Uterus (tissue), 4 donors: ENCODE data around the gene CLDN24. TPM values are rescaled to one million over a fixed set of nuclear protein-coding genes. Genes with fewer than 3 reads are reported as not detected.

Experiments used
- DNase-seq, 2 donors: peaks; one replicate each; pipeline ENCODE4 v3.0.0-alpha.2; 2019 to 2020
- H3K27ac ChIP-seq, 2 donors: fragments of 200-600 bp; sonication (generic); 1 replicate in 1 of 2; 2 replicates in 1 of 2; pipeline ENCODE4 v1.5.1; 2016 to 2018
- H3K27me3 ChIP-seq, 2 donors: fragments of 200-600 bp; sonication (generic); one replicate each; pipeline ENCODE4 v1.5.1; 2018 to 2019; ENCODE audit warnings: control low read depth in 1 of 2
- H3K36me3 ChIP-seq, 2 donors: fragments of 200-600 bp; sonication (generic); one replicate each; pipeline ENCODE4 v1.5.1; 2019; ENCODE audit warnings: control low read depth in 1 of 2
- H3K4me1 ChIP-seq, 2 donors: fragments of 200-600 bp; sonication (generic); one replicate each; pipeline ENCODE4 v1.5.1; 2018 to 2019; ENCODE audit warnings: control low read depth in 1 of 2
- H3K4me3 ChIP-seq, 2 donors: fragments of 200-600 bp; sonication (generic); 1 replicate in 1 of 2; 2 replicates in 1 of 2; pipeline ENCODE4 v1.5.1; 2018 to 2019; ENCODE audit warnings: mild to moderate bottlenecking in 1 of 2
- H3K9me3 ChIP-seq, 2 donors: fragments of 200-600 bp; sonication (generic); one replicate each; pipeline ENCODE4 v1.5.1; 2019; ENCODE audit warnings: control low read depth in 1 of 2
- CTCF ChIP-seq, 4 experiments: fragments of 200-600 bp in 2 of 4; fragments of 450-650 bp in 2 of 4; sonication (generic) in 2 of 4; IDR thresholded peaks; one replicate each; pipeline ENCODE4 v1.5.1; 2016 to 2019; ENCODE audit warnings: antibody characterized with exemption in 4 of 4, mild to moderate bottlenecking in 2 of 4, moderate library complexity in 1 of 4
- POLR2A ChIP-seq, 2 donors: fragments of 450-650 bp; IDR thresholded peaks; one replicate each; pipeline ENCODE4 v1.6.1; 2016; ENCODE audit warnings: antibody characterized with exemption in 2 of 2, mild to moderate bottlenecking in 1 of 2, moderate library complexity in 1 of 2
- intact Hi-C: fragments of 100-400 bp; cut with DNase I; formaldehyde crosslinking; loops from one replicate; pipeline ENCODE4 v1.15.1; 2023; ENCODE audit warnings: low total_unique reads
- total RNA-seq, 4 donors: library from RNA; depleted of rRNA in 3 of 4; stranded (reverse); fragments of >200 nt in 3 of 4; gene quantifications; one replicate each; pipeline versions ENCODE4 v1.1.0 to v1.2.4, GENCODE V29; 2014 to 2023
- donor health status: DM: yes; HTN: yes; CAD: no.

The CLDN24 gene
- total RNA-seq, 4 donors from 2014 or later, result not detected

- Histone ChIP-seq H3K4me3 (no peak overlapping the region), H3K36me3 (no peaks in the 10 kb centered on the region), H3K27me3 (no peaks in the 10 kb centered on the region), H3K27ac (no peak overlapping the region), H3K9me3 (no peaks in the 10 kb centered on the region), H3K4me1 (no peaks in the 10 kb centered on the region)
- no peak for TF ChIP-seq CTCF (IDR thresholded peaks at IDR 0.05)
- TF ChIP-seq POLR2A (IDR thresholded peaks at IDR 0.05), result no peak
- intact Hi-C loops, result no loop called here
- DNase-seq, result no peak
These were observed 20.6 kb upstream of the CLDN24 start for GRCh38 chr4:183342541-183343533.

GRCh38 chr4:183337833-183338232, 15.6 kb upstream of the CLDN24 start:
- no peaks in the 10 kb centered on the region for H3K9me3 ChIP-seq
- H3K4me1 ChIP-seq, result no peaks in the 10 kb centered on the region
- no peaks in the 10 kb centered on the region for H3K27me3 ChIP-seq
- intact Hi-C loops, result no loop called here
- no peak for DNase-seq
- no peak overlapping the region for H3K4me3 ChIP-seq
- H3K36me3 ChIP-seq, result no peaks in the 10 kb centered on the region
- H3K27ac ChIP-seq, result no peak overlapping the region
- TF ChIP-seq CTCF (IDR thresholded peaks at IDR 0.05), result no peak
- no peak for TF ChIP-seq POLR2A (IDR thresholded peaks at IDR 0.05)

GRCh38 chr4:183337349-183337748, 15.1 kb upstream of the CLDN24 start:
- no peak overlapping the region for H3K27ac ChIP-seq
- H3K4me3 ChIP-seq, result no peak overlapping the region
- intact Hi-C loops, result no loop called here
- H3K36me3 ChIP-seq, result no peaks in the 10 kb centered on the region
- H3K4me1 ChIP-seq, result no peaks in the 10 kb centered on the region
- no peak for DNase-seq
- no peak for TF ChIP-seq CTCF (IDR thresholded peaks at IDR 0.05)
- no peak for TF ChIP-seq POLR2A (IDR thresholded peaks at IDR 0.05)
- no peaks in the 10 kb centered on the region for H3K9me3 ChIP-seq
- H3K27me3 ChIP-seq, result no peaks in the 10 kb centered on the region

DNA sequence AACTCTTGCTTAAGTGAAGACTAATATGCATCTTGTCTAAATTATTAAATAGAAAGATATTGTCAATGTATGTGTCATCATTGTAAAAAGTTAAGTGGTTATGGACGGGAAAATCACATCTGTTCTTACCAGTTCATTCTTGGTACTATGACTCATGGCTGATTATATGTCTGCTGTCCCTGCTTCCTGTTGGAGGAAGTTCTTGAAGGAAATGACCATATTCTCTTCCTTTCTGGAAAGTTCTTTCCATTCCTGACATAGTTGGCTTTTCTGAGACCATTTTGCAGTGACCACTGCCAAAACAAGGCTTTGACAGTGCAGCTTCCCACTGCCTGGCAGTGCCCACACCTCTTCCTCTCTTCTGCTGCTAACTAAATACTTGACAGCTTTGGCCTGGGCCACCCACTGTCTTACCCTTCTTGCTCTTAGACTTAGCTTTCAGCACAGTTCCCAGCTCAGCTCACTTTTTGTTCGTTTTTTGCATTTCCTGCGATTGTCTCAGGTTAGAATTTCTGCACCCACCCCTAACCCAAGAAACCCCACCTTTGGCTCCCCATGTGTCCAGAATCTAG, 13.2 kb upstream of the CLDN24 start:
- no peaks in the 10 kb centered on the region for H3K4me1 ChIP-seq
- intact Hi-C loops, result no loop called here
- H3K27ac ChIP-seq, result no peak overlapping the region
- DNase-seq, result no peak
- H3K36me3 ChIP-seq, result no peaks in the 10 kb centered on the region
- no peaks in the 10 kb centered on the region for H3K27me3 ChIP-seq
- H3K9me3 ChIP-seq, result no peaks in the 10 kb centered on the region
- TF ChIP-seq POLR2A (IDR thresholded peaks at IDR 0.05) (no peak), CTCF (IDR thresholded peaks at IDR 0.05) (no peak)
- no peak overlapping the region for H3K4me3 ChIP-seq

DNA sequence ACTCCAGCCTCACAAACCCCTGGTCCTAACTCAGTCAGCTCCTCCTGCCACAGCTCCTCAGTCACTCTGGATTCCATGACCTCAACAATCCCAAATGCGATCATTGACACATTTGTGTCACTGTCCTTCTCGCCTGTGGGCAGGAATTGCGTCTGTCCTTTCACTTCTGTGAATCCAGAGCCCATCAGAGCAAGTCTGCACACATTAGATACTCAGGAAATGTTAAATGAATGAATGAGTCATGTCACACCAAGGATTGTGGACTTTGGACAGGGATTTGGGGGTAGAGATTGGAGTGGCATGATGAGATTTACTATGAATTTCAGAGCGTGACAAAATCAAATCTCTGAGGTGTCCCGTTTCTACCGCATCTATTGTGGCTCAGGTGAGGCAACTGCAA, 11.8 kb upstream of the CLDN24 start:
- no peak overlapping the region for H3K27ac ChIP-seq
- no peak for DNase-seq
- intact Hi-C loops, result no loop called here

More for the DNA sequence above, 11.8 kb upstream of the CLDN24 start:
- TF ChIP-seq POLR2A (IDR thresholded peaks at IDR 0.05) (no peak), CTCF (IDR thresholded peaks at IDR 0.05) (no peak)
- no peaks in the 10 kb centered on the region for H3K9me3 ChIP-seq
- no peak overlapping the region for H3K4me3 ChIP-seq
- H3K4me1 ChIP-seq, result no peaks in the 10 kb centered on the region
- no peaks in the 10 kb centered on the region for H3K36me3 ChIP-seq
- H3K27me3 ChIP-seq, result no peaks in the 10 kb centered on the region
